HL-60 (cell line): ENCODE results near the gene ST6GAL1.

Experiments
- DNase-seq, 2 experiments: peaks; one replicate each; pipeline ENCODE4 v3.0.0-alpha.2; 2010 to 2020; ENCODE audit warnings: low read depth in 1 of 2, low spot score in 1 of 2
- H3K27ac ChIP-seq: fragments of 250-450 bp; sonication (Bioruptor Pico); replicated peaks from 2 replicates; pipeline ENCODE4 v1.5.1; 2020; ENCODE audit warnings: mild to moderate bottlenecking, moderate library complexity
- H3K27me3 ChIP-seq: fragments of 250-450 bp; sonication (Bioruptor Pico); 2 replicates; pipeline ENCODE4 v1.5.1; 2021; ENCODE audit warnings: mild to moderate bottlenecking, moderate library complexity; ENCODE audit not compliant: insufficient read depth, poor library complexity, severe bottlenecking
- H3K4me3 ChIP-seq: replicated peaks from 2 replicates; pipeline ENCODE4 v1.5.1; 2011; ENCODE audit warnings: mild to moderate bottlenecking, control low read depth, low read length; ENCODE audit not compliant: insufficient read depth
- CTCF ChIP-seq: IDR thresholded peaks from one replicate; pipeline ENCODE4 v1.5.1; 2011; ENCODE audit warnings: low read length, control low read depth, inconsistent platforms; ENCODE audit not compliant: insufficient read depth
- GABPA ChIP-seq: IDR thresholded peaks from 2 replicates; pipeline ENCODE4 v1.6.1; 2012; ENCODE audit warnings: low read depth
- POLR2AphosphoS5 ChIP-seq: IDR thresholded peaks from 2 replicates; pipeline ENCODE4 v1.6.1; 2012; ENCODE audit warnings: low read depth
- SPI1 ChIP-seq: IDR thresholded peaks from 2 replicates; pipeline ENCODE4 v1.6.1; 2012; ENCODE audit warnings: low read depth, mild to moderate bottlenecking, borderline replicate concordance
- TF ChIP-seq, protein P1 (sequence below): IDR thresholded peaks from 2 replicates; pipeline ENCODE4 v1.6.1; 2012; ENCODE audit warnings: low read depth; ENCODE audit not compliant: insufficient replicate concordance

Gene ST6GAL1

DNA sequence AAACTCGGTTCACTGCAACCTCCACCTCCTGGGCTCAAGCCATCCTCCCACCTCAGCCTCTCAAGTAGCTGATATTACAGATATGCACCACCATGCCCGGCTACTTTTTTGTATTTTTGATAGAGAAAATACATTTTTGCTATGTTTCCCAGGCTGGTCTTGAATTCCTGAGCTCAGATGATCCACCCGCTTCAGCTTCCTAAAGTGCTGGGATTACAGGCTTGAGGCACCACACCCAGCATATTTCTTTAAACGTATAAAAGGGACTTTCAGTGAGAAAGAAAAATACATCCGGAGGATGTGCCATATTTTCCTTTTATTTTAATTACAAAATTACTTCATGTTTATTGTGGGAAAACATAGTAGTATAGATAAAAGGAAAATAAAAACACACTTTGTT lies 153.8 kb downstream of the ST6GAL1 start:
- Histone ChIP-seq H3K4me3 (no peak overlapping the region), H3K27me3 (no peaks in the 10 kb centered on the region), H3K27ac (no peak overlapping the region)
- TF ChIP-seq GABPA (no peak), CTCF (no peak), POLR2AphosphoS5 (no peak), SPI1 (no peak)
- TF ChIP-seq, protein P1, sequence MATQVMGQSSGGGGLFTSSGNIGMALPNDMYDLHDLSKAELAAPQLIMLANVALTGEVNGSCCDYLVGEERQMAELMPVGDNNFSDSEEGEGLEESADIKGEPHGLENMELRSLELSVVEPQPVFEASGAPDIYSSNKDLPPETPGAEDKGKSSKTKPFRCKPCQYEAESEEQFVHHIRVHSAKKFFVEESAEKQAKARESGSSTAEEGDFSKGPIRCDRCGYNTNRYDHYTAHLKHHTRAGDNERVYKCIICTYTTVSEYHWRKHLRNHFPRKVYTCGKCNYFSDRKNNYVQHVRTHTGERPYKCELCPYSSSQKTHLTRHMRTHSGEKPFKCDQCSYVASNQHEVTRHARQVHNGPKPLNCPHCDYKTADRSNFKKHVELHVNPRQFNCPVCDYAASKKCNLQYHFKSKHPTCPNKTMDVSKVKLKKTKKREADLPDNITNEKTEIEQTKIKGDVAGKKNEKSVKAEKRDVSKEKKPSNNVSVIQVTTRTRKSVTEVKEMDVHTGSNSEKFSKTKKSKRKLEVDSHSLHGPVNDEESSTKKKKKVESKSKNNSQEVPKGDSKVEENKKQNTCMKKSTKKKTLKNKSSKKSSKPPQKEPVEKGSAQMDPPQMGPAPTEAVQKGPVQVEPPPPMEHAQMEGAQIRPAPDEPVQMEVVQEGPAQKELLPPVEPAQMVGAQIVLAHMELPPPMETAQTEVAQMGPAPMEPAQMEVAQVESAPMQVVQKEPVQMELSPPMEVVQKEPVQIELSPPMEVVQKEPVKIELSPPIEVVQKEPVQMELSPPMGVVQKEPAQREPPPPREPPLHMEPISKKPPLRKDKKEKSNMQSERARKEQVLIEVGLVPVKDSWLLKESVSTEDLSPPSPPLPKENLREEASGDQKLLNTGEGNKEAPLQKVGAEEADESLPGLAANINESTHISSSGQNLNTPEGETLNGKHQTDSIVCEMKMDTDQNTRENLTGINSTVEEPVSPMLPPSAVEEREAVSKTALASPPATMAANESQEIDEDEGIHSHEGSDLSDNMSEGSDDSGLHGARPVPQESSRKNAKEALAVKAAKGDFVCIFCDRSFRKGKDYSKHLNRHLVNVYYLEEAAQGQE: no peak
- DNase-seq: no peak

GRCh38 chr3:187084580-187084979 lies 154.3 kb downstream of the ST6GAL1 start:
- no peak overlapping the region for H3K27ac ChIP-seq
- H3K4me3 ChIP-seq: no peak overlapping the region
- TF ChIP-seq POLR2AphosphoS5 (no peak), SPI1 (no peak), GABPA (no peak), CTCF (no peak)
- TF ChIP-seq, protein P1: no peak
- DNase-seq: no peak
- no peaks in the 10 kb centered on the region for H3K27me3 ChIP-seq

DNA sequence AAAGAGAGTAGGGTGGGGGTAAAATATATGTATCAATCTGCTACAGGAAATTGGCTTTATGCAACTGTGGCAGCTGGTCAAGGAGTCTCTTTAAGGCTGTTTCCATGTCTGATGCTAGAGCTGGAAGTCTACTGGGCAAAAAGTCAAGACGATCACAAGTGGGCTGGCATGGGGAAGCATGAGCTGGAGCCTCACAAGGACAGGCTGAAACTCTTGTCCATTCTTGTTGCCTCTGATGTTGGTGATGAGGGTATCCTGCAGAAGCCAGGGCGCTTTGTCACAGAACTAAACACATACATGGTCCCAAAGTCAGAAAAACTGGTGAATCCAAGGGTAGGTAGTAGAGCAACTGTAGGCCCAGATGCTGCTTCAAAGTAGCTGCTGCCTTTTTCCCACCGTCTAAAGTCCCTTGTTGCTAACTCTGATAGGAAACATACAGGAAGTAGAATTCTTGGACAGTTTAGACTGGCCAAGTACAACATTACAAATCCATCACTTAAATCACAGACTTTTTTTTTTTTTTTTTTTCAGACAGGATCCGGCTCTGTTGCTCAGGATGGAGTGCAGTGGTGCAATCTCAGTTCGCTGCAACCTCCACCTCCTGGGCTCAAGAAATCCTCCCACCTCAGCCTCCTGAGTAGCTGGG lies 154.8 kb downstream of the ST6GAL1 start:
- Histone ChIP-seq H3K4me3 (no peak overlapping the region), H3K27me3 (no peaks in the 10 kb centered on the region), H3K27ac (no peak overlapping the region)
- TF ChIP-seq POLR2AphosphoS5 (no peak), SPI1 (no peak), CTCF (no peak), GABPA (no peak)
- TF ChIP-seq, protein P1: no peak
- DNase-seq: no peak
